ENCODE results near the gene MTX1.
"Not testable (repeated sequence)": the region's sequence is repeated elsewhere in the genome, so short reads cannot be mapped to it uniquely, and the experiment has no call there.

The MTX1 gene
- 13.1 to 21.1 reads per million in 2 donors for total RNA-seq

- DNase-seq, result peak; percentile 81 to 92 (median 88)
These were observed at the start of gene MTX1 for GRCh38 chr1:155208541-155209311. Gene MTX1, plus strand, starts transcription at chr1:155208695. Its CDS starts 110 bp downstream, at chr1:155208805.

- DNase-seq, result no peak
These were observed 49.5 kb upstream of the MTX1 start for GRCh38 chr1:155158991-155159390.

GRCh38 chr1:155160128-155160527, 48.4 kb upstream of the MTX1 start:
- DNase-seq, result no peak

GRCh38 chr1:155162631-155163030, 45.9 kb upstream of the MTX1 start:
- not testable (repeated sequence) for DNase-seq

GRCh38 chr1:155163785-155164184, 44.7 kb upstream of the MTX1 start:
- DNase-seq, result not testable (repeated sequence)

- DNase-seq, result not testable (repeated sequence)
These were observed 43.9 kb upstream of the MTX1 start for GRCh38 chr1:155164625-155165024.

- DNase-seq, result no peak
These were observed 42.4 kb upstream of the MTX1 start for GRCh38 chr1:155166051-155166470.

GRCh38 chr1:155166471-155167165, 41.9 kb upstream of the MTX1 start:
- no peak for DNase-seq

GRCh38 chr1:155167166-155168104, 41.1 kb upstream of the MTX1 start:
- peak; percentile 66 to 81 (median 78) for DNase-seq

- DNase-seq, result not testable (repeated sequence)
These were observed 40.4 kb upstream of the MTX1 start for GRCh38 chr1:155168105-155168445.

GRCh38 chr1:155168456-155169210, 39.9 kb upstream of the MTX1 start:
- no peak for DNase-seq

- DNase-seq, result no peak
These were observed 39.0 kb upstream of the MTX1 start for GRCh38 chr1:155169541-155169940.

GRCh38 chr1:155170101-155170785, 38.3 kb upstream of the MTX1 start:
- no peak for DNase-seq

GRCh38 chr1:155170806-155171205, 37.7 kb upstream of the MTX1 start:
- DNase-seq, result no peak

GRCh38 chr1:155171836-155172731, 36.4 kb upstream of the MTX1 start:
- peak in 1 of 5 experiments; percentile 68 for DNase-seq

GRCh38 chr1:155172732-155173477, 35.6 kb upstream of the MTX1 start, which contains the start of gene KRTCAP2:
Gene KRTCAP2, minus strand, starts transcription at chr1:155173304. Its CDS starts 80 bp downstream, at chr1:155173224.
- peak; percentile 85 to 96 (median 90) for DNase-seq

- peak in 4 of 5 experiments; percentile 45 to 82 (median 57) for DNase-seq
These were observed 34.8 kb upstream of the MTX1 start, which contains the start of gene TRIM46 for GRCh38 chr1:155173478-155174323. Gene TRIM46, plus strand, starts transcription at chr1:155173849. Its CDS starts 118 bp downstream, at chr1:155173967.

Measured in T-helper 2 cell (primary cell).